Measurements from ENCODE around the gene ADAMTS16.

The ADAMTS16 gene

GRCh38 chr5:5182508-5183188, 42.5 kb downstream of the ADAMTS16 start:
- no peak for DNase-seq (ENCODE audit: low spot score)

- no peak for DNase-seq (ENCODE audit: low spot score)
Measured at GRCh38 chr5:5183189-5183699, 43.1 kb downstream of the ADAMTS16 start.

- DNase-seq (ENCODE audit: low spot score): no peak
Measured at GRCh38 chr5:5183933-5184332, 43.8 kb downstream of the ADAMTS16 start.

GRCh38 chr5:5188376-5189050, 48.4 kb downstream of the ADAMTS16 start:
- DNase-seq (ENCODE audit: low spot score): no peak

GRCh38 chr5:5189051-5189430, 48.9 kb downstream of the ADAMTS16 start:
- no peak for DNase-seq (ENCODE audit: low spot score)

GRCh38 chr5:5191906-5192305, 51.8 kb downstream of the ADAMTS16 start:
- DNase-seq (ENCODE audit: low spot score): no peak

- no peak for DNase-seq (ENCODE audit: low spot score)
Measured at GRCh38 chr5:5192681-5193080, 52.6 kb downstream of the ADAMTS16 start.

GRCh38 chr5:5195128-5195918, 55.2 kb downstream of the ADAMTS16 start:
- DNase-seq (ENCODE audit: low spot score): no peak

GRCh38 chr5:5198135-5198534, 58.0 kb downstream of the ADAMTS16 start:
- DNase-seq (ENCODE audit: low spot score): no peak

- no peak for DNase-seq (ENCODE audit: low spot score)
Measured at GRCh38 chr5:5198815-5199214, 58.7 kb downstream of the ADAMTS16 start.

GRCh38 chr5:5199495-5199894, 59.4 kb downstream of the ADAMTS16 start:
- no peak for DNase-seq (ENCODE audit: low spot score)

- no peak for DNase-seq (ENCODE audit: low spot score)
Measured at GRCh38 chr5:5200133-5200532, 60.0 kb downstream of the ADAMTS16 start.

- DNase-seq (ENCODE audit: low spot score): no peak
Measured at GRCh38 chr5:5202321-5202720, 62.2 kb downstream of the ADAMTS16 start.

- no peak for DNase-seq (ENCODE audit: low spot score)
Measured at GRCh38 chr5:5203451-5203850, 63.3 kb downstream of the ADAMTS16 start.

- no peak for DNase-seq (ENCODE audit: low spot score)
Measured at GRCh38 chr5:5207828-5208227, 67.7 kb downstream of the ADAMTS16 start.

- no peak for DNase-seq (ENCODE audit: low spot score)
Measured at GRCh38 chr5:5209089-5209488, 69.0 kb downstream of the ADAMTS16 start.

- peak; percentile 37 for DNase-seq (ENCODE audit: low spot score)
Measured at GRCh38 chr5:5209510-5210286, 69.6 kb downstream of the ADAMTS16 start.

- no peak for DNase-seq (ENCODE audit: low spot score)
Measured at GRCh38 chr5:5217371-5217770, 77.2 kb downstream of the ADAMTS16 start.

GRCh38 chr5:5218396-5218795, 78.3 kb downstream of the ADAMTS16 start:
- no peak for DNase-seq (ENCODE audit: low spot score)

- no peak for DNase-seq (ENCODE audit: low spot score)
Measured at GRCh38 chr5:5219541-5219940, 79.4 kb downstream of the ADAMTS16 start.

- DNase-seq (ENCODE audit: low spot score): no peak
Measured at GRCh38 chr5:5220901-5221631, 80.9 kb downstream of the ADAMTS16 start.
